ENCODE measurements around the gene LRTM2. TPM values are rescaled to one million over a fixed set of nuclear protein-coding genes. Genes with fewer than 3 reads are reported as not detected.

LRTM2 gene
- total and polyA plus RNA-seq, 2 of the 4 experiments (the other 2 are of a cell fraction): not detected

DNA sequence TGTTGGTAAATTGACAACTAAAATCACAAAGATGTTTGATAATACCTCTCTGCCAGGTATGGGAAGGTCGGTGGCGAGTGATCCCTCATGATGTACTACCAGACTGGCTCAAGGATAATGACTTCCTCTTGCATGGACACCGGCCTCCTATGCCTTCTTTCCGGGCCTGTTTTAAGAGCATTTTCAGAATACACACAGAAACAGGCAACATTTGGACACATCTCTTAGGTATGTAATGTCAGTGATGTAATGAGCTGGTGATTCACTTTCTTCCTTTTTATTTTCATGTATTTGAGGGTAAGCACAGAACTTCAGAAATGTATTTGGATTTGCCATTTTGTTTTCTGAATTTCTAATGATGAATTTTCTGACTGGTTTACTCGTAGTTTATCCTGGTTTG, 42.6 kb upstream of the LRTM2 start:
- Histone ChIP-seq H2BK5ac (ENCODE audit: low read depth, low read length, poor library complexity, severe bottlenecking) (peak overlapping the region; percentile 41), H2BK20ac (ENCODE audit: low read depth, low read length) (no peak overlapping the region), H3K79me1 (ENCODE audit: low read depth in 1 of 2, low read length in 2 of 2) (peaks cover 5 to 56% of the 10 kb centered on the region in 2 experiments; a peak in 3 of 4 replicates), H3K4me1 (ENCODE audit: control insufficient read depth, insufficient read depth, low read length) (peaks cover 22% of the 10 kb centered on the region), H3K27ac (ENCODE audit: insufficient read depth, low read length) (0 out of 2 replicates have a peak overlapping the region, but pooled peaks have one; percentile 1), H3K18ac (ENCODE audit: low read depth, low read length) (no peak overlapping the region), H3K27me3 (ENCODE audit: control insufficient read depth, insufficient read depth, low read length) (no peaks in the 10 kb centered on the region), H3K9me3 (ENCODE audit: control insufficient read depth, insufficient read depth, low read length) (no peaks in the 10 kb centered on the region), H2AK9ac (replicated peaks; ENCODE audit: low read depth, low read length, poor library complexity) (no peak overlapping the region), H4K5ac (ENCODE audit: low read depth, low read length) (no peak overlapping the region), H3K4ac (ENCODE audit: low read depth, low read length) (0 out of 2 replicates have a peak overlapping the region, but pooled peaks have one; percentile 7), H4K91ac (ENCODE audit: insufficient read depth, low read depth, low read length) (no peak overlapping the region), H3K9me1 (ENCODE audit: insufficient read depth, low read length) (peaks cover 15% of the 10 kb centered on the region), H2AFZ (replicated peaks; ENCODE audit: low read length, poor library complexity) (no peak overlapping the region), H4K20me1 (ENCODE audit: insufficient read depth, low read length) (peaks cover 11% of the 10 kb centered on the region; the same call in 1 of the 2 replicates), H3K56ac (ENCODE audit: extremely low read depth, insufficient read depth, low read length) (no peak overlapping the region), H3K9ac (ENCODE audit: low read depth, low read length) (no peak overlapping the region), H2BK15ac (ENCODE audit: low read depth, low read length) (no peak overlapping the region), H3K36me3 (ENCODE audit: control insufficient read depth, insufficient read depth, low read length) (no peaks in the 10 kb centered on the region), H2AK5ac (ENCODE audit: low read depth, low read length) (no peak overlapping the region), H3K14ac (replicated peaks; ENCODE audit: low read depth, low read length) (no peak overlapping the region), H3K23ac (ENCODE audit: low read depth, low read length) (peak overlapping the region; percentile 2; the same call in 1 of the 2 replicates), H3K4me3 (ENCODE audit: insufficient read depth, low read depth, low read length) (no peak overlapping the region), H3K4me2 (ENCODE audit: low read depth, low read length) (peak overlapping the region; percentile 67), H2BK120ac (ENCODE audit: low read depth, low read length) (no peak overlapping the region), H4K8ac (ENCODE audit: low read depth in 2 of 2, low read length in 2 of 2) (0 out of 4 replicates have a peak overlapping the region, but pooled peaks of 1 of the 2 experiments have one; percentile 45)
- DNase-seq (peak; percentile 92), ATAC-seq (ENCODE audit: low read depth) (peak; percentile 46)
- CTCF ChIA-PET: interaction anchor here (0.6 to 1.1 kb wide), 2 partner anchors 14 to 125 kb away, joined by 3 to 5 read pairs; no protein-coding TSS in a partner anchor
- in situ Hi-C loops (cut with MboI; ENCODE audit: low sequenced_read_pairs) (no loop called here), dilution Hi-C loops (cut with HindIII; ENCODE audit: low sequenced_read_pairs, unreplicated experiment) (no loop called here), intact Hi-C loops (cut with micrococcal nuclease) (loop anchor here (5.0 kb wide), 1 partner anchor 45 kb away; no protein-coding TSS in a partner anchor)
- POLR2A ChIA-PET (ENCODE audit: unreplicated experiment): interaction anchor here (0.6 kb wide), 1 partner anchor 32 kb away, joined by 4 read pairs; no protein-coding TSS in a partner anchor
- no TSS peak for BruUV-seq (replicated peaks)
- TF ChIP-seq MAZ (IDR thresholded peaks at IDR 0.05; ENCODE audit: borderline replicate concordance, low read depth, low read length) (no peak), SMC3 (IDR thresholded peaks at IDR 0.05; ENCODE audit: low read depth, low read length) (no peak), RFX5 (IDR thresholded peaks at IDR 0.05; ENCODE audit: low read depth, low read length) (no peak), POLR2A (IDR thresholded peaks at IDR 0.05; ENCODE audit: low read depth, low read length) (no peak), MXI1 (IDR thresholded peaks at IDR 0.05; ENCODE audit: borderline replicate concordance, low read depth, low read length) (no peak), BHLHE40 (IDR thresholded peaks at IDR 0.05; ENCODE audit: low read depth, low read length) (no peak), CEBPB (IDR thresholded peaks at IDR 0.05; ENCODE audit: low read depth, low read length) (peak; percentile 84), NFE2L2 (IDR thresholded peaks at IDR 0.05; ENCODE audit: low read depth, low read length) (no peak), CHD1 (IDR thresholded peaks at IDR 0.05; ENCODE audit: low read depth, low read length) (no peak), FOS (IDR thresholded peaks at IDR 0.05; ENCODE audit: low read depth, low read length) (peak; percentile 54; the same call in 1 of the 2 replicates), RCOR1 (IDR thresholded peaks at IDR 0.05; ENCODE audit: insufficient replicate concordance, low read length) (no peak)
- TF ChIP-seq, protein P1, sequence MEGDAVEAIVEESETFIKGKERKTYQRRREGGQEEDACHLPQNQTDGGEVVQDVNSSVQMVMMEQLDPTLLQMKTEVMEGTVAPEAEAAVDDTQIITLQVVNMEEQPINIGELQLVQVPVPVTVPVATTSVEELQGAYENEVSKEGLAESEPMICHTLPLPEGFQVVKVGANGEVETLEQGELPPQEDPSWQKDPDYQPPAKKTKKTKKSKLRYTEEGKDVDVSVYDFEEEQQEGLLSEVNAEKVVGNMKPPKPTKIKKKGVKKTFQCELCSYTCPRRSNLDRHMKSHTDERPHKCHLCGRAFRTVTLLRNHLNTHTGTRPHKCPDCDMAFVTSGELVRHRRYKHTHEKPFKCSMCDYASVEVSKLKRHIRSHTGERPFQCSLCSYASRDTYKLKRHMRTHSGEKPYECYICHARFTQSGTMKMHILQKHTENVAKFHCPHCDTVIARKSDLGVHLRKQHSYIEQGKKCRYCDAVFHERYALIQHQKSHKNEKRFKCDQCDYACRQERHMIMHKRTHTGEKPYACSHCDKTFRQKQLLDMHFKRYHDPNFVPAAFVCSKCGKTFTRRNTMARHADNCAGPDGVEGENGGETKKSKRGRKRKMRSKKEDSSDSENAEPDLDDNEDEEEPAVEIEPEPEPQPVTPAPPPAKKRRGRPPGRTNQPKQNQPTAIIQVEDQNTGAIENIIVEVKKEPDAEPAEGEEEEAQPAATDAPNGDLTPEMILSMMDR (conservative IDR thresholded peaks at IDR 0.05; ENCODE audit: low read depth, low read length): no peak
- TF ChIP-seq, protein P2, sequence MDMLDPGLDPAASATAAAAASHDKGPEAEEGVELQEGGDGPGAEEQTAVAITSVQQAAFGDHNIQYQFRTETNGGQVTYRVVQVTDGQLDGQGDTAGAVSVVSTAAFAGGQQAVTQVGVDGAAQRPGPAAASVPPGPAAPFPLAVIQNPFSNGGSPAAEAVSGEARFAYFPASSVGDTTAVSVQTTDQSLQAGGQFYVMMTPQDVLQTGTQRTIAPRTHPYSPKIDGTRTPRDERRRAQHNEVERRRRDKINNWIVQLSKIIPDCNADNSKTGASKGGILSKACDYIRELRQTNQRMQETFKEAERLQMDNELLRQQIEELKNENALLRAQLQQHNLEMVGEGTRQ (IDR thresholded peaks at IDR 0.05; ENCODE audit: low read depth, low read length): no peak
- TF ChIP-seq, protein P3, sequence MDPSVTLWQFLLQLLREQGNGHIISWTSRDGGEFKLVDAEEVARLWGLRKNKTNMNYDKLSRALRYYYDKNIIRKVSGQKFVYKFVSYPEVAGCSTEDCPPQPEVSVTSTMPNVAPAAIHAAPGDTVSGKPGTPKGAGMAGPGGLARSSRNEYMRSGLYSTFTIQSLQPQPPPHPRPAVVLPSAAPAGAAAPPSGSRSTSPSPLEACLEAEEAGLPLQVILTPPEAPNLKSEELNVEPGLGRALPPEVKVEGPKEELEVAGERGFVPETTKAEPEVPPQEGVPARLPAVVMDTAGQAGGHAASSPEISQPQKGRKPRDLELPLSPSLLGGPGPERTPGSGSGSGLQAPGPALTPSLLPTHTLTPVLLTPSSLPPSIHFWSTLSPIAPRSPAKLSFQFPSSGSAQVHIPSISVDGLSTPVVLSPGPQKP (IDR thresholded peaks at IDR 0.05; ENCODE audit: borderline replicate concordance, low read depth, low read length): no peak
- no CpG with 5 or more reads among the region's 5 CpGs for WGBS, 2 experiments (ENCODE audit: extremely low coverage in 2 of 2, insufficient read length in 1 of 2)

All from IMR-90 (cell line).